Liver (tissue), 3 donors: ENCODE measurements around the gene POU2AF3.

ENCODE experiments used
- ATF3 ChIP-seq: IDR thresholded peaks from 2 replicates; pipeline ENCODE4 v1.6.1; 2016; ENCODE audit warnings: antibody characterized with exemption
- CTCF ChIP-seq: fragments of 150-350 bp; IDR thresholded peaks from 2 replicates; pipeline ENCODE4 v1.5.1; 2017; ENCODE audit warnings: improper control_type of control experiment, low read depth, low read length; ENCODE audit not compliant: missing input control
- FOXA1 ChIP-seq: IDR thresholded peaks from 2 replicates; pipeline ENCODE4 v1.6.1; 2016; ENCODE audit warnings: antibody characterized with exemption
- FOXA2 ChIP-seq: IDR thresholded peaks from 2 replicates; pipeline ENCODE4 v1.6.1; 2016; ENCODE audit warnings: antibody characterized with exemption
- GABPA ChIP-seq, 2 donors: IDR thresholded peaks in 1 of 2; conservative IDR thresholded peaks in 1 of 2; 2 replicates each; pipeline ENCODE4 v1.6.1; 2016; ENCODE audit warnings: antibody characterized with exemption in 2 of 2, mild to moderate bottlenecking in 1 of 2, moderate library complexity in 1 of 2
- HNF4G ChIP-seq: IDR thresholded peaks from 2 replicates; pipeline ENCODE4 v1.6.1; 2016; ENCODE audit warnings: antibody characterized with exemption
- MAX ChIP-seq: IDR thresholded peaks from 2 replicates; pipeline ENCODE4 v1.6.1; 2016; ENCODE audit warnings: antibody characterized with exemption
- RAD21 ChIP-seq, 2 donors: IDR thresholded peaks; 2 replicates each; pipeline ENCODE4 v1.6.1; 2016; ENCODE audit warnings: antibody characterized with exemption in 2 of 2, mild to moderate bottlenecking in 2 of 2
- REST ChIP-seq: IDR thresholded peaks from 2 replicates; pipeline ENCODE4 v1.6.1; 2016; ENCODE audit warnings: antibody characterized with exemption, mild to moderate bottlenecking
- TAF1 ChIP-seq: conservative IDR thresholded peaks from 2 replicates; pipeline ENCODE4 v1.6.1; 2016; ENCODE audit warnings: antibody characterized with exemption, mild to moderate bottlenecking
- donor health status: healthy.
- donor health status: healthy.

GRCh38 chr11:111305162-111305802, 6.9 kb downstream of the POU2AF3 start:
- TF ChIP-seq REST (no peak), FOXA2 (no peak), CTCF (no peak), TAF1 (no peak), HNF4G (no peak), MAX (no peak), FOXA1 (no peak), ATF3 (no peak), RAD21 (IDR thresholded peaks at IDR 0.05) (no peak), GABPA (IDR thresholded peaks at IDR 0.05 in 1 of 2, conservative IDR thresholded peaks at IDR 0.05 in 1 of 2) (no peak)
